C4-2B (cell line): ENCODE data around the gene CAMK1G.

Source experiments
- CTCF ChIP-seq: fragments of 450-650 bp; conservative IDR thresholded peaks from 2 replicates; pipeline ENCODE4 v1.5.1; 2017; ENCODE audit warnings: mild to moderate bottlenecking
- ZFX ChIP-seq: fragments of 450-650 bp; IDR thresholded peaks from 2 replicates; pipeline ENCODE4 v1.6.1; 2017

GRCh38 chr1:209560529-209560928, 23.0 kb upstream of the CAMK1G start:
- TF ChIP-seq CTCF: no peak
- TF ChIP-seq ZFX: no peak
